AG04449 (cell line): ENCODE data around the gene ACSL3.

Experiments
- CTCF ChIA-PET: fragments of 350-600 bp; formaldehyde crosslinking; extraction: SDS; loops from one replicate; lab custom pipeline; 2021; ENCODE audit warnings: antibody characterized with exemption; lab: Yijun Ruan, JAX
- POLR2A ChIA-PET: fragments of 400-600, 350-600 bp; formaldehyde crosslinking; extraction: SDS; loops from one replicate; lab custom pipeline; 2020; ENCODE audit warnings: antibody characterized with exemption, inconsistent platforms; lab: Yijun Ruan, JAX
- DNase-seq: peaks from one replicate; pipeline ENCODE4 v3.0.0-alpha.2; 2010; ENCODE audit warnings: low read depth, low spot score
- H3K4me3 ChIP-seq: 2 replicates; pipeline ENCODE4 v1.5.1; 2011; ENCODE audit warnings: low read depth, mild to moderate bottlenecking, control low read depth, low read length
- TF ChIP-seq, protein P1 (sequence below): IDR thresholded peaks from one replicate; pipeline ENCODE4 v1.5.1; 2011; ENCODE audit warnings: mild to moderate bottlenecking, moderate library complexity, low read length, control low read depth, inconsistent platforms; ENCODE audit not compliant: insufficient read depth; ENCODE audit errors: missing control alignments

ACSL3 gene

GRCh38 chr2:222883420-222883819 lies 22.6 kb downstream of the ACSL3 start:
- CTCF ChIA-PET, result interaction anchor here (0.7 to 2.3 kb wide), 3 partner anchors 9 to 197 kb away, joined by 3 to 6 read pairs (median 3); no protein-coding TSS in a partner anchor
- no peak for DNase-seq
- H3K4me3 ChIP-seq, result no peak overlapping the region
- TF ChIP-seq, protein P1, sequence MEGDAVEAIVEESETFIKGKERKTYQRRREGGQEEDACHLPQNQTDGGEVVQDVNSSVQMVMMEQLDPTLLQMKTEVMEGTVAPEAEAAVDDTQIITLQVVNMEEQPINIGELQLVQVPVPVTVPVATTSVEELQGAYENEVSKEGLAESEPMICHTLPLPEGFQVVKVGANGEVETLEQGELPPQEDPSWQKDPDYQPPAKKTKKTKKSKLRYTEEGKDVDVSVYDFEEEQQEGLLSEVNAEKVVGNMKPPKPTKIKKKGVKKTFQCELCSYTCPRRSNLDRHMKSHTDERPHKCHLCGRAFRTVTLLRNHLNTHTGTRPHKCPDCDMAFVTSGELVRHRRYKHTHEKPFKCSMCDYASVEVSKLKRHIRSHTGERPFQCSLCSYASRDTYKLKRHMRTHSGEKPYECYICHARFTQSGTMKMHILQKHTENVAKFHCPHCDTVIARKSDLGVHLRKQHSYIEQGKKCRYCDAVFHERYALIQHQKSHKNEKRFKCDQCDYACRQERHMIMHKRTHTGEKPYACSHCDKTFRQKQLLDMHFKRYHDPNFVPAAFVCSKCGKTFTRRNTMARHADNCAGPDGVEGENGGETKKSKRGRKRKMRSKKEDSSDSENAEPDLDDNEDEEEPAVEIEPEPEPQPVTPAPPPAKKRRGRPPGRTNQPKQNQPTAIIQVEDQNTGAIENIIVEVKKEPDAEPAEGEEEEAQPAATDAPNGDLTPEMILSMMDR, result no peak
- POLR2A ChIA-PET, result interaction anchor here (0.9 kb wide), 1 partner anchor 22 kb away, joined by 3 read pairs; no protein-coding TSS in a partner anchor

DNA sequence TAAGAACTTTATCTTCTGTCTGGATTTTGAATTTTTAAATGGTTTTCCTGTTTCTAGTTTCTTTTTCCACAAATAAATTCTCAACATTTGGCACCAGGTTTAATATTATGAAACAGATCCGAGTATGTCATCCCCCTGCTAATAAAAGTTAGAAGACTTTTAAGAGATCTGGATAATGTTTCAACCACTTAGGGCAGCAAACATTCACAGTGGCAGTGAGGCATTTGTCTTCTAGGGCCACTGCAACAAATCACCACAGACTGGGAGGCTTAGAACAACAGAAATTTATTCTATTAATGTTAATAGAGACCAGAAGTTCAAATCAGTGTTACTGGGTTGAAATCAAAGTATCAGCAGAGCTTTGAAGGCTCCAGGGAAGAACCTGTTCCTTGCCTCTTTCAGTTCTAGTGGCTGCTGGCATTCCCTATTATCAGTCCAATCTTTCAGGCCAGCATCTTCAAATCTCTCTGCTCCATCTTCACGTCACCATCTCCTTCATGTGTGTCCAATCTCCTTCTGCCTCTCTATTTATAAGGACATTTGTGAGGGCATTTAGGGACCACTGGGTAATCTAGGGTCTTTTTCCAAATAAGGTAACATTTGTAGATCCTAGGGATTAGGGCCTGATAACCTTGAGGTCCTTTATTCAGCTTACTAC lies 23.4 kb downstream of the ACSL3 start:
- POLR2A ChIA-PET, result no interaction called here
- DNase-seq, result no peak

DNA sequence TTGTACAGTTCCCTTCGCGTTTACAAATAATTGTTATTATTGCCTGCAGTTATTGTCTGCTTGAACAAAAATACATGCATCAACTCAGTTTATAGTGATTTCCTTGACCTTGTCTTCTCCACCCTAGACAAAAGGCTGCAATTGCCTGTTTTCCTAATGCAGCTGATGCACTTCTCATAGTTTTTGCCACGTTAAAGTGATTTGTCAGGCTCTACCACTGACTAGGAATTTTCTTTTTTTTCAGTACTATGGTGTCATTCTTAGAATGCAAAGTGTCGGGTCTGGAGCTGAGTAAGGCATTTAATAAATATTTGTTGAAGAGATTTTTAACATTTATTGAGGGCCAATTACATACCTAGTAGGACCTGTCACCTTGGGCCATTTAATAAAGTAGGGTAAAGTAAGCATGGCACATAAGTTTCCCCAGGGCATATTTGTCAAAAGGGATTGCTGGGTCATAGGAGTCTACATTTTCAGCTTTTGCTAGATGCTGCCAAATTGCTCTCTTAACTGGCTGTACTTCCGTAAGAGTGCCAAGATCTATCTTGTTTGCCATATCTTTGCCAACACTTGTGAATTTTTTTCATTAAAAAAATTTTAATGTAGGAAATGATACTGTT lies 24.1 kb downstream of the ACSL3 start:
- ChIA-PET POLR2A (no interaction called here), CTCF (interaction anchor here (2.0 to 2.3 kb wide), 2 partner anchors 54 to 194 kb away, joined by 6 read pairs; no protein-coding TSS in a partner anchor)
- DNase-seq, result no peak
- H3K4me3 ChIP-seq, result no peak overlapping the region
- TF ChIP-seq, protein P1, result no peak

More for the DNA sequence above, 23.4 kb downstream of the ACSL3 start:
- no peak overlapping the region for H3K4me3 ChIP-seq
- CTCF ChIA-PET, result interaction anchor here (1.3 to 2.3 kb wide), 3 partner anchors 8 to 194 kb away, joined by 3 to 6 read pairs (median 6); no protein-coding TSS in a partner anchor
- TF ChIP-seq, protein P1, result no peak

GRCh38 chr2:222887124-222887523 lies 26.3 kb downstream of the ACSL3 start:
- TF ChIP-seq, protein P1, result no peak
- no peak for DNase-seq
- ChIA-PET POLR2A (no interaction called here), CTCF (interaction anchor here (1.3 kb wide), 1 partner anchor 15 kb away, joined by 3 read pairs; no protein-coding TSS in a partner anchor)
- H3K4me3 ChIP-seq, result no peak overlapping the region

GRCh38 chr2:222888716-222889115 lies 27.9 kb downstream of the ACSL3 start:
- H3K4me3 ChIP-seq, result no peak overlapping the region
- TF ChIP-seq, protein P1, result no peak
- CTCF ChIA-PET, result interaction anchor here (1.4 to 4.8 kb wide), 2 partner anchors 13 to 21 kb away, joined by 4 to 48 read pairs; no protein-coding TSS in a partner anchor
- no peak for DNase-seq
- POLR2A ChIA-PET, result no interaction called here

- POLR2A ChIA-PET, result no interaction called here
Observed at GRCh38 chr2:222891890-222892289, 31.1 kb downstream of the ACSL3 start.

More at GRCh38 chr2:222891890-222892289, 31.1 kb downstream of the ACSL3 start:
- CTCF ChIA-PET, result interaction anchor here (0.9 to 4.8 kb wide), 4 partner anchors 8 to 203 kb away, joined by 3 to 48 read pairs (median 3); no protein-coding TSS in a partner anchor
- H3K4me3 ChIP-seq, result no peak overlapping the region
- TF ChIP-seq, protein P1, result no peak
- DNase-seq, result no peak
